H1 (cell line): ENCODE results near the gene RAB25. TPM values are rescaled to one million over a fixed set of nuclear protein-coding genes. Genes with fewer than 3 reads are reported as not detected.

Experiments
- CTCF ChIA-PET: fragments of 300-600 bp; sonication (Branson Sonifier 250); formaldehyde crosslinking; loops from one replicate; lab custom pipeline; 2021; ENCODE audit not compliant: partially characterized antibody; lab: Charles Lee
- POLR2A ChIA-PET: fragments of 300-600 bp; sonication (Branson Sonifier 250); formaldehyde crosslinking; loops from one replicate; lab custom pipeline; 2021; ENCODE audit warnings: inconsistent platforms; ENCODE audit not compliant: partially characterized antibody; lab: Charles Lee
- DNase-seq, 2 experiments: peaks; one replicate each; pipeline versions ENCODE4 v3.0.0 to v3.0.0-alpha.2; 2010 to 2022; ENCODE audit warnings: low spot score in 2 of 2, low read depth in 1 of 2, mixed read lengths in 1 of 2
- FAIRE-seq: peaks from 2 replicates; lab custom pipeline; 2011; peaks lifted over from hg19 to GRCh38; lab: Jason Lieb, UNC
- H2AFZ ChIP-seq: 2 replicates; pipeline ENCODE4 v1.8.1; 2012; ENCODE audit warnings: low read length, inconsistent platforms
- H2AK5ac ChIP-seq: 2 replicates; pipeline ENCODE4 v1.6.1; 2013; ENCODE audit warnings: low read depth, low read length
- H2BK120ac ChIP-seq: replicated peaks from 2 replicates; pipeline ENCODE3; 2013; ENCODE audit warnings: low read depth, low read length, inconsistent platforms
- H2BK12ac ChIP-seq: 2 replicates; pipeline ENCODE4 v1.6.1; 2013; ENCODE audit warnings: low read depth, low read length
- H2BK15ac ChIP-seq: 2 replicates; pipeline ENCODE4 v1.6.1; 2013; ENCODE audit warnings: low read length
- H2BK20ac ChIP-seq: 2 replicates; pipeline ENCODE4 v1.6.1; 2013; ENCODE audit warnings: low read length
- H2BK5ac ChIP-seq: 2 replicates; pipeline ENCODE4 v1.6.1; 2013; ENCODE audit warnings: low read depth, low read length
- H3K14ac ChIP-seq: 2 replicates; pipeline ENCODE4 v1.6.1; 2013; ENCODE audit warnings: inconsistent platforms; ENCODE audit not compliant: insufficient read length
- H3K18ac ChIP-seq: 2 replicates; pipeline ENCODE4 v1.6.1; 2013; ENCODE audit warnings: low read length; ENCODE audit errors: extremely low read depth
- H3K23ac ChIP-seq: 2 replicates; pipeline ENCODE4 v1.6.1; 2013; ENCODE audit warnings: inconsistent platforms; ENCODE audit not compliant: insufficient read length
- H3K23me2 ChIP-seq: 2 replicates; pipeline ENCODE4 v1.6.1; 2013; ENCODE audit warnings: low read depth, low read length
- H3K27ac ChIP-seq: 2 replicates; pipeline ENCODE4 v1.6.1; 2011; ENCODE audit warnings: low read depth, low read length, inconsistent platforms
- H3K27me3 ChIP-seq, 4 experiments: replicated peaks in 1 of 4; 1 replicate in 1 of 4; 2 replicates in 3 of 4; pipeline versions ENCODE4 v1.6.1 to v1.8.1; 2011 to 2013; ENCODE audit warnings: low read length in 3 of 4, mild to moderate bottlenecking in 3 of 4, inconsistent platforms in 2 of 4, mixed read lengths in 2 of 4, moderate library complexity in 1 of 4; ENCODE audit not compliant: control insufficient read depth in 3 of 4, insufficient read depth in 3 of 4; ENCODE audit errors: extremely low read depth in 1 of 4
- H3K36me3 ChIP-seq, 4 experiments: 2 replicates each; pipeline versions ENCODE4 v1.6.1 to v1.8.1; 2011 to 2013; ENCODE audit warnings: mild to moderate bottlenecking in 4 of 4, low read length in 3 of 4, moderate library complexity in 2 of 4, control low read depth in 1 of 4, inconsistent platforms in 1 of 4; ENCODE audit not compliant: insufficient read depth in 4 of 4, control insufficient read depth in 2 of 4
- H3K4ac ChIP-seq: replicated peaks from 2 replicates; pipeline ENCODE3; 2013; ENCODE audit warnings: low read length, low read depth, mixed read lengths, inconsistent platforms; ENCODE audit not compliant: insufficient read length
- H3K4me1 ChIP-seq, 4 experiments: replicated peaks in 1 of 4; 1 replicate in 1 of 4; 2 replicates in 3 of 4; pipeline versions ENCODE4 v1.6.1 to v1.8.1; 2011 to 2013; ENCODE audit warnings: low read length in 3 of 4, inconsistent platforms in 2 of 4, mixed read lengths in 1 of 4; ENCODE audit not compliant: insufficient read depth in 4 of 4, control insufficient read depth in 3 of 4
- H3K4me2 ChIP-seq, 2 experiments: 2 replicates each; pipeline versions ENCODE4 v1.6.1 to v1.8.1; 2011 to 2013; ENCODE audit warnings: low read depth in 2 of 2, low read length in 2 of 2, control low read depth in 1 of 2, inconsistent platforms in 1 of 2, mild to moderate bottlenecking in 1 of 2; ENCODE audit not compliant: insufficient read depth in 1 of 2
- H3K4me3 ChIP-seq, 4 experiments: fragments of 200-600, 300-600 bp in 1 of 4; sonication (generic), shearing (Covaris generic), sonication (Bioruptor Twin) in 1 of 4; 2 replicates each; pipeline versions ENCODE4 v1.5.1 to v1.8.1; 2011 to 2016; ENCODE audit warnings: low read length in 4 of 4, low read depth in 3 of 4, control low read depth in 2 of 4, inconsistent platforms in 2 of 4, mild to moderate bottlenecking in 2 of 4, mixed read lengths in 1 of 4, moderate library complexity in 1 of 4; ENCODE audit not compliant: insufficient read depth in 2 of 4; ENCODE audit errors: extremely low read depth in 1 of 4
- H3K56ac ChIP-seq: replicated peaks from 2 replicates; pipeline ENCODE3; 2013; ENCODE audit warnings: low read depth, mild to moderate bottlenecking, mixed read lengths, low read length, inconsistent platforms; ENCODE audit not compliant: insufficient read length
- H3K79me1 ChIP-seq: 2 replicates; pipeline ENCODE4 v1.6.1; 2013; ENCODE audit warnings: low read depth, low read length, control low read depth
- H3K79me2 ChIP-seq, 2 experiments: 2 replicates each; pipeline versions ENCODE4 v1.6.1 to v1.8.1; 2012 to 2013; ENCODE audit warnings: low read length in 2 of 2, mild to moderate bottlenecking in 2 of 2, inconsistent platforms in 1 of 2; ENCODE audit not compliant: insufficient read depth in 2 of 2, control insufficient read depth in 1 of 2
- H3K9ac ChIP-seq, 4 experiments: replicated peaks in 1 of 4; 1 replicate in 1 of 4; 2 replicates in 3 of 4; pipeline versions ENCODE4 v1.6.1 to v1.8.1; 2011 to 2013; ENCODE audit warnings: low read depth in 3 of 4, low read length in 3 of 4, control low read depth in 2 of 4, mild to moderate bottlenecking in 2 of 4, moderate library complexity in 2 of 4, inconsistent platforms in 1 of 4; ENCODE audit errors: extremely low read depth in 1 of 4
- H3K9me3 ChIP-seq, 2 experiments: 2 replicates each; pipeline versions ENCODE4 v1.6.1 to v1.8.1; 2012 to 2013; ENCODE audit warnings: mild to moderate bottlenecking in 2 of 2, moderate library complexity in 2 of 2, control low read depth in 1 of 2, inconsistent platforms in 1 of 2, low read depth in 1 of 2, low read length in 1 of 2, mixed read lengths in 1 of 2; ENCODE audit not compliant: insufficient read depth in 2 of 2
- H4K20me1 ChIP-seq, 2 experiments: replicated peaks in 1 of 2; 2 replicates each; pipeline versions ENCODE3 to v1.8.1; 2011 to 2013; ENCODE audit warnings: inconsistent platforms in 2 of 2, low read length in 2 of 2, mild to moderate bottlenecking in 1 of 2; ENCODE audit not compliant: insufficient read depth in 2 of 2, control insufficient read depth in 1 of 2
- H4K5ac ChIP-seq: 2 replicates; pipeline ENCODE4 v1.6.1; 2013; ENCODE audit warnings: low read length, low read depth, mixed read lengths, inconsistent platforms; ENCODE audit not compliant: insufficient read length
- H4K8ac ChIP-seq: 2 replicates; pipeline ENCODE4 v1.8.0; 2013; ENCODE audit warnings: mild to moderate bottlenecking, moderate library complexity, low read length, inconsistent platforms; ENCODE audit not compliant: insufficient read depth; ENCODE audit errors: extremely low read depth
- H4K91ac ChIP-seq: replicated peaks from 2 replicates; pipeline ENCODE3; 2013; ENCODE audit warnings: low read length, mixed read lengths, inconsistent platforms; ENCODE audit not compliant: insufficient read length
- CEBPB ChIP-seq: IDR thresholded peaks from 2 replicates; pipeline ENCODE4 v1.6.1; 2012; ENCODE audit warnings: low read depth, low read length
- CHD1 ChIP-seq: IDR thresholded peaks from 2 replicates; pipeline ENCODE4 v1.6.1; 2012; ENCODE audit warnings: low read depth, low read length, improper control_type of control experiment
- EP300 ChIP-seq, 2 experiments: IDR thresholded peaks; 1 replicate in 1 of 2; 2 replicates in 1 of 2; pipeline ENCODE4 v1.6.1; 2011 to 2012; ENCODE audit warnings: low read depth in 2 of 2, low read length in 2 of 2, mild to moderate bottlenecking in 2 of 2, borderline replicate concordance in 1 of 2, inconsistent platforms in 1 of 2, moderate library complexity in 1 of 2
- KDM4A ChIP-seq: IDR thresholded peaks from one replicate; pipeline ENCODE4 v1.7.1; 2012; ENCODE audit warnings: low read depth, mild to moderate bottlenecking, moderate library complexity, low read length, inconsistent platforms; ENCODE audit not compliant: severe bottlenecking
- MAX ChIP-seq: IDR thresholded peaks from 2 replicates; pipeline ENCODE4 v1.6.1; 2012; ENCODE audit warnings: inconsistent platforms
- NRF1 ChIP-seq: IDR thresholded peaks from 2 replicates; pipeline ENCODE4 v1.6.1; 2011; ENCODE audit warnings: mild to moderate bottlenecking, low read depth, low read length, improper control_type of control experiment
- PHF8 ChIP-seq: fragments of 200-600 bp; sonication (generic); conservative IDR thresholded peaks from 2 replicates; pipeline ENCODE4 v1.7.1; 2012; ENCODE audit warnings: low read depth, mild to moderate bottlenecking, inconsistent platforms, low read length, moderate library complexity
- POLR2A ChIP-seq, 2 experiments: IDR thresholded peaks; 1 replicate in 1 of 2; 2 replicates in 1 of 2; pipeline ENCODE4 v1.6.1; 2011; ENCODE audit warnings: low read depth in 2 of 2, low read length in 2 of 2, mild to moderate bottlenecking in 2 of 2; ENCODE audit errors: control extremely low read depth in 1 of 2
- RAD21 ChIP-seq, 2 experiments: IDR thresholded peaks in 1 of 2; conservative IDR thresholded peaks in 1 of 2; 2 replicates each; pipeline ENCODE4 v1.6.1; 2011; ENCODE audit warnings: low read depth in 2 of 2, low read length in 2 of 2, improper control_type of control experiment in 1 of 2, inconsistent platforms in 1 of 2, mild to moderate bottlenecking in 1 of 2, moderate library complexity in 1 of 2
- RBBP5 ChIP-seq: IDR thresholded peaks from 2 replicates; pipeline ENCODE4 v1.7.1; 2012; ENCODE audit warnings: low read depth, mild to moderate bottlenecking, inconsistent platforms, low read length, moderate library complexity, borderline replicate concordance
- SIRT6 ChIP-seq: IDR thresholded peaks from one replicate; pipeline ENCODE4 v1.7.1; 2012; ENCODE audit warnings: low read length, inconsistent platforms
- TEAD4 ChIP-seq: IDR thresholded peaks from 2 replicates; pipeline ENCODE4 v1.6.1; 2012; ENCODE audit warnings: low read depth, low read length, inconsistent platforms, mixed read lengths
- YY1 ChIP-seq: IDR thresholded peaks from 2 replicates; pipeline ENCODE4 v1.6.1; 2011; ENCODE audit warnings: low read depth, mild to moderate bottlenecking, low read length
- WGBS, 2 experiments: shearing (Covaris generic) in 1 of 2; methylation state at CpG; one replicate each; pipeline versions ENCODE4 v1.1.6 to v1.1.7; 2013 to 2015; ENCODE audit warnings: low lambda C conversion rate in 2 of 2, mixed read lengths in 2 of 2, inconsistent platforms in 1 of 2, low coverage in 1 of 2, missing lambda C conversion rate in 1 of 2; ENCODE audit not compliant: insufficient replicate concordance in 2 of 2, insufficient coverage in 1 of 2, insufficient read length in 1 of 2; ENCODE audit errors: extremely low coverage in 1 of 2, missing lambda C conversion rate in 1 of 2; 5-methylcytosine and 5-hydroxymethylcytosine counted together
- polyA plus RNA-seq, 7 experiments: library from polyadenylated mRNA; depleted of rRNA in 3 of 7; stranded (reverse) in 5 of 7; unstranded in 2 of 7; fragments of >200 nt in 5 of 7; fragments of 200-250 nt in 2 of 7; gene quantifications; 1 replicate in 5 of 7; 2 replicates in 1 of 7; 4 replicates in 1 of 7; pipeline versions ENCODE4 v1.2.1 to v1.2.3, GENCODE V29; 2011 to 2013; ENCODE audit warnings: missing spikeins in 2 of 7, mixed read lengths in 2 of 7
- total RNA-seq: library from RNA; stranded (reverse); fragmentation: NEBNext Ultra II Directional; extraction: Animal tissue kit (Norgen Biotek cat#: 25700); gene quantifications from 2 replicates; pipeline ENCODE4 v1.2.1, GENCODE V29; 2021

Gene RAB25
- total and polyA plus RNA-seq, 2 of the 8 experiments (the other 6 are each of a cell fraction or from before 2014, with no cell fraction given) = 34.8 to 98.2 TPM

- H2BK20ac ChIP-seq = no peak overlapping the region
- CTCF ChIA-PET = interaction anchor here (0.9 to 10.0 kb wide), 30 partner anchors 8 to 135 kb away, joined by 3 to 139 read pairs (median 5); partner anchors contain the start of genes KHDC4, LAMTOR2, SSR2 and UBQLN4
- POLR2A ChIA-PET = interaction anchor here (1.1 to 9.7 kb wide), 8 partner anchors 9 to 128 kb away, joined by 3 to 88 read pairs (median 6); partner anchors contain the start of genes LAMTOR2, RAB25, SSR2 and UBQLN4
- TF ChIP-seq EP300 (IDR thresholded peaks at IDR 0.05; ENCODE audit: borderline replicate concordance in 1 of 2, low read depth in 2 of 2, low read length in 2 of 2) = no peak
- TF ChIP-seq POLR2A (IDR thresholded peaks at IDR 0.05; ENCODE audit: control extremely low read depth in 1 of 2, low read depth in 2 of 2, low read length in 2 of 2) = no peak
- no peak for TF ChIP-seq YY1
- no peak for TF ChIP-seq PHF8
- no peak for TF ChIP-seq KDM4A
- no peak for TF ChIP-seq RBBP5
- no peak for TF ChIP-seq CHD1
- no peak for TF ChIP-seq RAD21 (IDR thresholded peaks at IDR 0.05 in 1 of 2, conservative IDR thresholded peaks at IDR 0.05 in 1 of 2; ENCODE audit: low read depth in 2 of 2, low read length in 2 of 2)
- TF ChIP-seq SIRT6 = no peak
- TF ChIP-seq TEAD4 = no peak
- no peak for TF ChIP-seq MAX
- no peak for TF ChIP-seq NRF1
- TF ChIP-seq CEBPB = no peak
Observed at GRCh38 chr1:156067262-156067661, 6.3 kb downstream of the RAB25 start.

More at GRCh38 chr1:156067262-156067661, 6.3 kb downstream of the RAB25 start:
- H3K36me3 ChIP-seq = peaks cover 0 to 2% (median 0%) of the 10 kb centered on the region in 4 experiments; a peak in 1 of 8 replicates
- H3K18ac ChIP-seq = no peak overlapping the region
- H3K4me2 ChIP-seq = no peak overlapping the region
- no peak overlapping the region for H2AK5ac ChIP-seq
- H3K79me2 ChIP-seq = 0 out of 4 replicates have a peak, but pooled peaks cover 0 to under 1% of the 10 kb centered on the region in 2 experiments
- no peak overlapping the region for H4K5ac ChIP-seq
- H3K14ac ChIP-seq = no peak overlapping the region
- H3K9me3 ChIP-seq = no peaks in the 10 kb centered on the region
- no peaks in the 10 kb centered on the region for H3K27me3 ChIP-seq
- no peak overlapping the region for H3K9ac ChIP-seq
- no peak overlapping the region for H2BK120ac ChIP-seq
- H4K20me1 ChIP-seq = peaks cover 5 to 10% of the 10 kb centered on the region in 2 experiments
- H4K8ac ChIP-seq = no peak overlapping the region
- H3K27ac ChIP-seq = no peak overlapping the region
- H3K79me1 ChIP-seq = no peaks in the 10 kb centered on the region
- no peak overlapping the region for H3K4me3 ChIP-seq
- H2BK5ac ChIP-seq = no peak overlapping the region
- no peak overlapping the region for H3K56ac ChIP-seq
- no peak overlapping the region for H3K4ac ChIP-seq
- no peak overlapping the region for H2AFZ ChIP-seq
- FAIRE-seq (no peak), DNase-seq (no peak)
- no peak overlapping the region for H2BK15ac ChIP-seq
- H4K91ac ChIP-seq = no peak overlapping the region
- H3K23ac ChIP-seq = no peak overlapping the region
- no peak overlapping the region for H2BK12ac ChIP-seq
- H3K23me2 ChIP-seq = no peaks in the 10 kb centered on the region
- H3K4me1 ChIP-seq = peaks cover 1 to 17% (median 9%) of the 10 kb centered on the region in 4 experiments
- 98% methylated on average over 2 of the region's 2 CpGs; no CpG with 5 or more reads in 1 of the 2 experiments for WGBS, 2 experiments
